Measurements from ENCODE around the gene TCF7.
"Not testable (repeated sequence)": the region's sequence is repeated elsewhere in the genome, so short reads cannot be mapped to it uniquely, and the experiment has no call there.

The TCF7 gene

GRCh38 chr5:134149571-134150303 lies 35.3 kb downstream of the TCF7 start:
- no CpG with 5 or more reads among the region's 4 CpGs for WGBS (ENCODE audit: extremely low coverage, insufficient coverage, insufficient read length)
- Histone ChIP-seq H3K4me3 (ENCODE audit: low read depth, low read length) (no peak overlapping the region), H3K79me1 (ENCODE audit: low read length) (no peaks in the 10 kb centered on the region), H3K27me3 (ENCODE audit: insufficient read depth, low read length) (no peaks in the 10 kb centered on the region), H3K27ac (ENCODE audit: low read depth, low read length) (no peak overlapping the region), H3K36me3 (ENCODE audit: control insufficient read depth in 1 of 2, insufficient read depth in 2 of 2, low read length in 2 of 2) (peaks cover 30 to 62% of the 10 kb centered on the region in 2 experiments), H2BK120ac (ENCODE audit: insufficient read depth, low read length, poor library complexity) (no peak overlapping the region), H3K9me3 (ENCODE audit: insufficient read depth, low read depth, low read length) (no peaks in the 10 kb centered on the region), H3K18ac (ENCODE audit: low read length) (no peak overlapping the region), H4K12ac (ENCODE audit: low read depth, low read length) (no peak overlapping the region), H3K4me1 (ENCODE audit: control insufficient read depth in 1 of 2, insufficient read depth in 2 of 2, low read length in 2 of 2) (peaks cover 5 to 6% of the 10 kb centered on the region in 2 experiments), H2BK5ac (ENCODE audit: low read depth, low read length, poor library complexity) (no peak overlapping the region), H2AFZ (ENCODE audit: insufficient read depth, low read length, poor library complexity) (no peak overlapping the region), H2AK5ac (ENCODE audit: low read length) (no peak overlapping the region), H4K91ac (ENCODE audit: low read depth, low read length) (no peak overlapping the region), H2BK12ac (ENCODE audit: low read length) (no peak overlapping the region), H3K23ac (ENCODE audit: low read length) (no peak overlapping the region), H4K8ac (ENCODE audit: low read depth, low read length) (no peak overlapping the region), H3K4ac (ENCODE audit: low read depth, low read length) (no peak overlapping the region), H3K4me2 (ENCODE audit: low read length) (no peak overlapping the region), H3K79me2 (ENCODE audit: control insufficient read depth, insufficient read depth, low read length, poor library complexity) (peaks cover under 1% of the 10 kb centered on the region), H3K9ac (ENCODE audit: low read length) (no peak overlapping the region), H3K14ac (ENCODE audit: low read length) (no peak overlapping the region)
- DNase-seq, result no peak

- no peaks in the 10 kb centered on the region for H3K4me1 ChIP-seq (ENCODE audit: control insufficient read depth in 1 of 2, insufficient read depth in 2 of 2, low read length in 2 of 2)
- no peak for DNase-seq
- no peak overlapping the region for H3K4me2 ChIP-seq (ENCODE audit: low read length)
- WGBS (ENCODE audit: extremely low coverage, insufficient coverage, insufficient read length), result no CpG with 5 or more reads among the region's 3 CpGs
- no peaks in the 10 kb centered on the region for H3K27me3 ChIP-seq (ENCODE audit: insufficient read depth, low read length)
- H3K23ac ChIP-seq (ENCODE audit: low read length), result no peak overlapping the region
- H3K18ac ChIP-seq (ENCODE audit: low read length), result no peak overlapping the region
- H2BK12ac ChIP-seq (ENCODE audit: low read length), result no peak overlapping the region
- no peak overlapping the region for H3K4me3 ChIP-seq (ENCODE audit: low read depth, low read length)
- no peaks in the 10 kb centered on the region for H3K79me1 ChIP-seq (ENCODE audit: low read length)
- H3K9ac ChIP-seq (ENCODE audit: low read length), result no peak overlapping the region
- H4K8ac ChIP-seq (ENCODE audit: low read depth, low read length), result no peak overlapping the region
- H2BK120ac ChIP-seq (ENCODE audit: insufficient read depth, low read length, poor library complexity), result no peak overlapping the region
- H3K14ac ChIP-seq (ENCODE audit: low read length), result no peak overlapping the region
- no peaks in the 10 kb centered on the region for H3K79me2 ChIP-seq (ENCODE audit: control insufficient read depth, insufficient read depth, low read length, poor library complexity)
- H3K9me3 ChIP-seq (ENCODE audit: insufficient read depth, low read depth, low read length), result peaks cover 2% of the 10 kb centered on the region
- no peak overlapping the region for H4K12ac ChIP-seq (ENCODE audit: low read depth, low read length)
- peaks cover 16 to 47% of the 10 kb centered on the region in 2 experiments for H3K36me3 ChIP-seq (ENCODE audit: control insufficient read depth in 1 of 2, insufficient read depth in 2 of 2, low read length in 2 of 2)
- H3K4ac ChIP-seq (ENCODE audit: low read depth, low read length), result no peak overlapping the region
- no peak overlapping the region for H4K91ac ChIP-seq (ENCODE audit: low read depth, low read length)
- no peak overlapping the region for H2AK5ac ChIP-seq (ENCODE audit: low read length)
- H3K27ac ChIP-seq (ENCODE audit: low read depth, low read length), result no peak overlapping the region
- H2AFZ ChIP-seq (ENCODE audit: insufficient read depth, low read length, poor library complexity), result no peak overlapping the region
- no peak overlapping the region for H2BK5ac ChIP-seq (ENCODE audit: low read depth, low read length, poor library complexity)
Observed at GRCh38 chr5:134151723-134152122, 37.2 kb downstream of the TCF7 start.

GRCh38 chr5:134152173-134152832 lies 37.8 kb downstream of the TCF7 start:
- H3K18ac ChIP-seq (ENCODE audit: low read length); H3K27me3 ChIP-seq (ENCODE audit: insufficient read depth, low read length); H2BK5ac ChIP-seq (ENCODE audit: low read depth, low read length, poor library complexity); H2AFZ ChIP-seq (ENCODE audit: insufficient read depth, low read length, poor library complexity); H3K4ac ChIP-seq (ENCODE audit: low read depth, low read length); H3K4me2 ChIP-seq (ENCODE audit: low read length); H3K4me3 ChIP-seq (ENCODE audit: low read depth, low read length); H3K9me3 ChIP-seq (ENCODE audit: insufficient read depth, low read depth, low read length); H4K8ac ChIP-seq (ENCODE audit: low read depth, low read length); H3K79me1 ChIP-seq (ENCODE audit: low read length); H3K23ac ChIP-seq (ENCODE audit: low read length); H4K12ac ChIP-seq (ENCODE audit: low read depth, low read length); H3K4me1 ChIP-seq (ENCODE audit: control insufficient read depth in 1 of 2, insufficient read depth in 2 of 2, low read length in 2 of 2); H2BK12ac ChIP-seq (ENCODE audit: low read length); H3K9ac ChIP-seq (ENCODE audit: low read length); H2BK120ac ChIP-seq (ENCODE audit: insufficient read depth, low read length, poor library complexity); H2AK5ac ChIP-seq (ENCODE audit: low read length); H3K27ac ChIP-seq (ENCODE audit: low read depth, low read length); H3K79me2 ChIP-seq (ENCODE audit: control insufficient read depth, insufficient read depth, low read length, poor library complexity); H3K14ac ChIP-seq (ENCODE audit: low read length); H4K91ac ChIP-seq (ENCODE audit: low read depth, low read length); DNase-seq: not testable (repeated sequence)
- peaks cover 14 to 43% of the 10 kb centered on the region in 2 experiments for H3K36me3 ChIP-seq (ENCODE audit: control insufficient read depth in 1 of 2, insufficient read depth in 2 of 2, low read length in 2 of 2)
- no CpG with 5 or more reads among the region's 15 CpGs for WGBS (ENCODE audit: extremely low coverage, insufficient coverage, insufficient read length)

GRCh38 chr5:134153241-134153640 lies 38.8 kb downstream of the TCF7 start:
- H4K91ac ChIP-seq (ENCODE audit: low read depth, low read length), result no peak overlapping the region
- H3K14ac ChIP-seq (ENCODE audit: low read length), result no peak overlapping the region
- H3K9me3 ChIP-seq (ENCODE audit: insufficient read depth, low read depth, low read length), result peaks cover 2% of the 10 kb centered on the region
- no peak overlapping the region for H2BK120ac ChIP-seq (ENCODE audit: insufficient read depth, low read length, poor library complexity)
- no peak overlapping the region for H2BK5ac ChIP-seq (ENCODE audit: low read depth, low read length, poor library complexity)
- H3K4me3 ChIP-seq (ENCODE audit: low read depth, low read length), result no peak overlapping the region
- H3K4me1 ChIP-seq (ENCODE audit: control insufficient read depth in 1 of 2, insufficient read depth in 2 of 2, low read length in 2 of 2), result no peaks in the 10 kb centered on the region
- no peak overlapping the region for H3K9ac ChIP-seq (ENCODE audit: low read length)
- no peak overlapping the region for H2AFZ ChIP-seq (ENCODE audit: insufficient read depth, low read length, poor library complexity)
- H3K18ac ChIP-seq (ENCODE audit: low read length), result no peak overlapping the region
- H3K79me1 ChIP-seq (ENCODE audit: low read length), result no peaks in the 10 kb centered on the region
- no peak overlapping the region for H3K23ac ChIP-seq (ENCODE audit: low read length)
- no peak overlapping the region for H2AK5ac ChIP-seq (ENCODE audit: low read length)
- no peak overlapping the region for H4K8ac ChIP-seq (ENCODE audit: low read depth, low read length)
- H3K36me3 ChIP-seq (ENCODE audit: control insufficient read depth in 1 of 2, insufficient read depth in 2 of 2, low read length in 2 of 2), result peaks cover 12 to 43% of the 10 kb centered on the region in 2 experiments
- H3K4ac ChIP-seq (ENCODE audit: low read depth, low read length), result no peak overlapping the region
- H2BK12ac ChIP-seq (ENCODE audit: low read length), result no peak overlapping the region
- no peaks in the 10 kb centered on the region for H3K27me3 ChIP-seq (ENCODE audit: insufficient read depth, low read length)
- no peak overlapping the region for H3K27ac ChIP-seq (ENCODE audit: low read depth, low read length)
- H3K79me2 ChIP-seq (ENCODE audit: control insufficient read depth, insufficient read depth, low read length, poor library complexity), result no peaks in the 10 kb centered on the region
- DNase-seq, result no peak
- no CpG with 5 or more reads among the region's 3 CpGs for WGBS (ENCODE audit: extremely low coverage, insufficient coverage, insufficient read length)
- H4K12ac ChIP-seq (ENCODE audit: low read depth, low read length), result no peak overlapping the region
- no peak overlapping the region for H3K4me2 ChIP-seq (ENCODE audit: low read length)

Measured in trophoblast cell (in vitro differentiated cells and primary cell).